HL-60 (cell line): ENCODE data around the gene RAB8B.

Source experiments
- DNase-seq, 2 experiments: peaks; one replicate each; pipeline ENCODE4 v3.0.0-alpha.2; 2010 to 2020; ENCODE audit warnings: low read depth in 1 of 2, low spot score in 1 of 2
- H3K27ac ChIP-seq: fragments of 250-450 bp; sonication (Bioruptor Pico); replicated peaks from 2 replicates; pipeline ENCODE4 v1.5.1; 2020; ENCODE audit warnings: mild to moderate bottlenecking, moderate library complexity
- H3K27me3 ChIP-seq: fragments of 250-450 bp; sonication (Bioruptor Pico); 2 replicates; pipeline ENCODE4 v1.5.1; 2021; ENCODE audit warnings: mild to moderate bottlenecking, moderate library complexity; ENCODE audit not compliant: insufficient read depth, poor library complexity, severe bottlenecking
- H3K4me3 ChIP-seq: replicated peaks from 2 replicates; pipeline ENCODE4 v1.5.1; 2011; ENCODE audit warnings: mild to moderate bottlenecking, control low read depth, low read length; ENCODE audit not compliant: insufficient read depth
- CTCF ChIP-seq: IDR thresholded peaks from one replicate; pipeline ENCODE4 v1.5.1; 2011; ENCODE audit warnings: low read length, control low read depth, inconsistent platforms; ENCODE audit not compliant: insufficient read depth
- GABPA ChIP-seq: IDR thresholded peaks from 2 replicates; pipeline ENCODE4 v1.6.1; 2012; ENCODE audit warnings: low read depth
- POLR2AphosphoS5 ChIP-seq: IDR thresholded peaks from 2 replicates; pipeline ENCODE4 v1.6.1; 2012; ENCODE audit warnings: low read depth
- REST ChIP-seq: IDR thresholded peaks from 2 replicates; pipeline ENCODE4 v1.6.1; 2012; ENCODE audit warnings: low read depth; ENCODE audit not compliant: insufficient replicate concordance
- SPI1 ChIP-seq: IDR thresholded peaks from 2 replicates; pipeline ENCODE4 v1.6.1; 2012; ENCODE audit warnings: low read depth, mild to moderate bottlenecking, borderline replicate concordance

Gene RAB8B

GRCh38 chr15:63178034-63178433, 11.4 kb upstream of the RAB8B start:
- H3K4me3 ChIP-seq: no peak overlapping the region
- no peak for DNase-seq
- TF ChIP-seq GABPA (no peak), POLR2AphosphoS5 (no peak), CTCF (no peak), SPI1 (no peak), REST (no peak)
- no peak overlapping the region for H3K27ac ChIP-seq
- no peaks in the 10 kb centered on the region for H3K27me3 ChIP-seq

- DNase-seq: no peak
- no peak overlapping the region for H3K4me3 ChIP-seq
- no peak overlapping the region for H3K27ac ChIP-seq
- H3K27me3 ChIP-seq: no peaks in the 10 kb centered on the region
- TF ChIP-seq SPI1 (no peak), POLR2AphosphoS5 (no peak), REST (no peak), GABPA (no peak), CTCF (no peak)
Measured at GRCh38 chr15:63180746-63181145, 8.7 kb upstream of the RAB8B start.

GRCh38 chr15:63181648-63182047, 7.8 kb upstream of the RAB8B start:
- H3K27ac ChIP-seq: no peak overlapping the region
- no peak for DNase-seq
- H3K4me3 ChIP-seq: no peak overlapping the region
- no peaks in the 10 kb centered on the region for H3K27me3 ChIP-seq
- TF ChIP-seq POLR2AphosphoS5 (no peak), CTCF (no peak), GABPA (no peak), SPI1 (no peak), REST (no peak)
